ENCODE results near the gene DMRT3. TPM values are rescaled to one million over a fixed set of nuclear protein-coding genes. Genes with fewer than 3 reads are reported as not detected.

The DMRT3 gene
- total RNA-seq, 4 donors from 2014 or later: 2.5 to 26.1 (median 7.3) TPM

GRCh38 chr9:935348-935965 is 41.0 kb upstream of the DMRT3 start:
- H3K9me3 ChIP-seq: no peaks in the 10 kb centered on the region
- WGBS, 2 donors: 6 to 37% methylated on average over 9 to 10 of the region's 10 CpGs
- no peaks in the 10 kb centered on the region for H3K27me3 ChIP-seq
- H3K4me1 ChIP-seq: peaks cover 9 to 12% of the 10 kb centered on the region in 2 donors
- intact Hi-C loops (cut with DNase I): no loop called here
- peak; percentile 47 to 54 for DNase-seq
- no peak overlapping the region for H3K4me3 ChIP-seq (replicated peaks in 1 of 3)
- no peaks in the 10 kb centered on the region for H3K36me3 ChIP-seq
- TF ChIP-seq, protein P1, sequence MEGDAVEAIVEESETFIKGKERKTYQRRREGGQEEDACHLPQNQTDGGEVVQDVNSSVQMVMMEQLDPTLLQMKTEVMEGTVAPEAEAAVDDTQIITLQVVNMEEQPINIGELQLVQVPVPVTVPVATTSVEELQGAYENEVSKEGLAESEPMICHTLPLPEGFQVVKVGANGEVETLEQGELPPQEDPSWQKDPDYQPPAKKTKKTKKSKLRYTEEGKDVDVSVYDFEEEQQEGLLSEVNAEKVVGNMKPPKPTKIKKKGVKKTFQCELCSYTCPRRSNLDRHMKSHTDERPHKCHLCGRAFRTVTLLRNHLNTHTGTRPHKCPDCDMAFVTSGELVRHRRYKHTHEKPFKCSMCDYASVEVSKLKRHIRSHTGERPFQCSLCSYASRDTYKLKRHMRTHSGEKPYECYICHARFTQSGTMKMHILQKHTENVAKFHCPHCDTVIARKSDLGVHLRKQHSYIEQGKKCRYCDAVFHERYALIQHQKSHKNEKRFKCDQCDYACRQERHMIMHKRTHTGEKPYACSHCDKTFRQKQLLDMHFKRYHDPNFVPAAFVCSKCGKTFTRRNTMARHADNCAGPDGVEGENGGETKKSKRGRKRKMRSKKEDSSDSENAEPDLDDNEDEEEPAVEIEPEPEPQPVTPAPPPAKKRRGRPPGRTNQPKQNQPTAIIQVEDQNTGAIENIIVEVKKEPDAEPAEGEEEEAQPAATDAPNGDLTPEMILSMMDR (IDR thresholded peaks at IDR 0.05): no peak
- peak in 1 of 2 donors; percentile 54 for TF ChIP-seq POLR2A (IDR thresholded peaks at IDR 0.05)
- peak overlapping the region in 2 of 3 donors; percentile 60 to 85 for H3K27ac ChIP-seq

GRCh38 chr9:942805-943580 is 33.5 kb upstream of the DMRT3 start:
- 45 to 46% methylated on average over 6 of the region's 6 CpGs for WGBS, 2 donors
- no peak for TF ChIP-seq POLR2A (IDR thresholded peaks at IDR 0.05)
- TF ChIP-seq, protein P1 (IDR thresholded peaks at IDR 0.05): no peak
- intact Hi-C loops (cut with DNase I): no loop called here

DNA sequence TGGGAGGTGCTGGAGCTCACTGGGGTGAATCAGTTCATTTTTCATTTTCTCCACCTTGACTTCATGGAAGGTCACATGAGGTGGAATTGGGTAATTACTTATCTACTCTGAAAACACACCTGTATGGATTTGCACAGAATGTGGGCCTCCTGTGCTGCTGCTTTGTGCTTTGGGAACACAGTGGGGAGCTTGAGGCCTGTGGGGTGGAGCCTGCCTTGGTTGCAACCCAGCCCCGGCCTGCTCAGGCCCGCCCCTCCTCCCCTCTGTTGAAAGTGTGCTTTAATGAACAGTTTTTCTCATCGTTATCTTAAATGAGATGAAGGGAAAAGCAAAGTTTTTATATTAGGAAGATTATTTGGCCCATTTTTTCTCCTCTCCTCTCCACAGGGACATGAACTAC is 28.5 kb upstream of the DMRT3 start:
- 78 to 81% methylated on average over 3 of the region's 3 CpGs for WGBS, 2 donors

More at GRCh38 chr9:942805-943580, 33.5 kb upstream of the DMRT3 start:
- Histone ChIP-seq H3K27ac (peak overlapping the region in 1 of 3 donors; percentile 31), H3K27me3 (no peaks in the 10 kb centered on the region), H3K9me3 (no peaks in the 10 kb centered on the region), H3K4me1 (peaks cover 12 to 14% of the 10 kb centered on the region in 2 donors), H3K36me3 (no peaks in the 10 kb centered on the region), H3K4me3 (replicated peaks in 1 of 3) (no peak overlapping the region)
- DNase-seq: no peak

DNA sequence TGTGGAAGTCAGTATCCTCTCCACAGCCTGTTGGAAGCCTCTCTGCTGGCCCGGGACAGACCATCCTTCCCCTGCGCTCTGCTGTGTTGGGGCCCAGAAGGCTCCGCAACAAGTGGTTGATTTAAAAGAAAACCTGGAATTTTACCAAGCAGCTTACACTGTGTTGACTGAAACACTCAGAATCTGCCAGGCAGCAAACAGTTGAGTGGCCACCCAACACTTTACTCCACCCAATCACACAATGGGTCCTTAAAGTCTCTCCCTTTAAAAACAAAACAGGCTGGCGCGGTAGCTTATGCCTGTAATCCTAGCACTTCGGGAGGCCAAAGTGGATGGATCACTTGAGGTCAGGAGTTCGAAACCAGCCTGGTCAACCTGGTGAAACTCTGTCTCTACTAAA is 28.0 kb upstream of the DMRT3 start:
- peak; percentile 68 to 75 for DNase-seq
- H3K4me3 ChIP-seq (replicated peaks in 1 of 3): no peak overlapping the region
- peak overlapping the region; percentile 60 to 85 (median 66) for H3K27ac ChIP-seq
- intact Hi-C loops (cut with DNase I): no loop called here
- H3K36me3 ChIP-seq: no peaks in the 10 kb centered on the region
- H3K9me3 ChIP-seq: no peaks in the 10 kb centered on the region
- H3K27me3 ChIP-seq: no peaks in the 10 kb centered on the region
- H3K4me1 ChIP-seq: peaks cover 11 to 16% of the 10 kb centered on the region in 2 donors
- 43 to 45% methylated on average over 6 to 7 of the region's 7 CpGs for WGBS, 2 donors
- TF ChIP-seq POLR2A (IDR thresholded peaks at IDR 0.05): peak in 1 of 2 donors; percentile 36
- TF ChIP-seq, protein P1 (IDR thresholded peaks at IDR 0.05): no peak

More for the DNA sequence above, 28.5 kb upstream of the DMRT3 start:
- intact Hi-C loops (cut with DNase I): no loop called here
- no peak for TF ChIP-seq POLR2A (IDR thresholded peaks at IDR 0.05)
- TF ChIP-seq, protein P1 (IDR thresholded peaks at IDR 0.05): no peak
- Histone ChIP-seq H3K27me3 (no peaks in the 10 kb centered on the region), H3K4me1 (peaks cover 14 to 16% of the 10 kb centered on the region in 2 donors), H3K36me3 (no peaks in the 10 kb centered on the region), H3K27ac (peak overlapping the region; percentile 60 to 85 (median 66)), H3K4me3 (replicated peaks in 1 of 3) (no peak overlapping the region), H3K9me3 (no peaks in the 10 kb centered on the region)
- DNase-seq: no peak

DNA sequence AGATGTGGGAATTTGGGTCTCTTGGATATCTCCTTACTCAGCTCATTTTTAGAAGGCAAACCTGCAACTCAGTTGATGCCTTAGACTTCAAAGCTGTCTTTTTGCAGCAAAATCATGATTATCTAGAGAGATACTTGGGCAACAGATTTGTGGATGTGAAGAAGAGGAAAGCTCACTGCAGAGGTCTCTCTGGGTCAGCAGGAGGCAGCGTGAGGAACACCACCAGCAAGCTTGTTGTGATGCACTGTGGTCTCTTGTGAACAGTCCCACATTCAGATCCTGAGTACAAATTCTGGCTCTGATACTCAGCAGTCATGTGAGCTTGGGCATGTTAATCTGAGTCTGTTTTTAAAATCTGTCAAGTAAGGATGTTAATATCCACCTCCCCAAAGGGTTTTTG is 26.3 kb upstream of the DMRT3 start:
- Histone ChIP-seq H3K27me3 (no peaks in the 10 kb centered on the region), H3K4me1 (peaks cover 12 to 14% of the 10 kb centered on the region in 2 donors), H3K4me3 (replicated peaks in 1 of 3) (no peak overlapping the region), H3K36me3 (no peaks in the 10 kb centered on the region), H3K9me3 (no peaks in the 10 kb centered on the region), H3K27ac (no peak overlapping the region)
- DNase-seq: no peak
- intact Hi-C loops (cut with DNase I): no loop called here
- TF ChIP-seq, protein P1 (IDR thresholded peaks at IDR 0.05): no peak
- TF ChIP-seq POLR2A (IDR thresholded peaks at IDR 0.05): no peak
- 79 to 83% methylated on average over 1 of the region's 1 CpG for WGBS, 2 donors

Data from thyroid gland (tissue), 4 donors.